Astrocyte (in vitro differentiated cells and primary cell): ENCODE results near the gene LAMTOR3. TPM values are rescaled to one million over a fixed set of nuclear protein-coding genes. Genes with fewer than 3 reads are reported as not detected.

Source experiments
- DNase-seq: peaks from one replicate; pipeline ENCODE4 v3.0.0-alpha.2; 2010; ENCODE audit warnings: low read depth
- FAIRE-seq: peaks from 2 replicates; lab custom pipeline; 2011; peaks lifted over from hg19 to GRCh38; lab: Jason Lieb, UNC
- H2AFZ ChIP-seq: 2 replicates; pipeline ENCODE4 v1.6.0; 2012; ENCODE audit warnings: low read depth, low read length, inconsistent platforms
- H3K27ac ChIP-seq: 2 replicates; pipeline ENCODE4 v1.5.1; 2011; ENCODE audit warnings: low read depth, low read length, inconsistent platforms
- H3K27me3 ChIP-seq: 2 replicates; pipeline ENCODE4 v1.6.0; 2011; ENCODE audit warnings: low read length, inconsistent platforms; ENCODE audit not compliant: insufficient read depth
- H3K36me3 ChIP-seq: 2 replicates; pipeline ENCODE4 v1.5.1; 2011; ENCODE audit warnings: low read length, inconsistent platforms; ENCODE audit not compliant: insufficient read depth
- H3K4me1 ChIP-seq: 2 replicates; pipeline ENCODE4 v1.5.1; 2011; ENCODE audit warnings: low read length, inconsistent platforms; ENCODE audit not compliant: insufficient read depth
- H3K4me2 ChIP-seq: 2 replicates; pipeline ENCODE4 v1.6.0; 2012; ENCODE audit warnings: low read length, inconsistent platforms
- H3K4me3 ChIP-seq: 2 replicates; pipeline ENCODE4 v1.5.1; 2011; ENCODE audit warnings: low read depth, mild to moderate bottlenecking, low read length, inconsistent platforms; ENCODE audit not compliant: insufficient read depth
- H3K79me2 ChIP-seq: 2 replicates; pipeline ENCODE4 v1.6.0; 2012; ENCODE audit warnings: mild to moderate bottlenecking, low read length, inconsistent platforms; ENCODE audit not compliant: insufficient read depth
- H3K9ac ChIP-seq: 2 replicates; pipeline ENCODE4 v1.6.0; 2012; ENCODE audit warnings: mild to moderate bottlenecking, low read length, inconsistent platforms
- H3K9me3 ChIP-seq: 2 replicates; pipeline ENCODE4 v1.5.1; 2012; ENCODE audit warnings: low read depth, mild to moderate bottlenecking, low read length, inconsistent platforms; ENCODE audit not compliant: insufficient read depth
- H4K20me1 ChIP-seq: 2 replicates; pipeline ENCODE4 v1.6.0; 2012; ENCODE audit warnings: low read length, inconsistent platforms; ENCODE audit not compliant: insufficient read depth
- H3K27ac Mint-ChIP-seq: one replicate; pipeline ENCODE4 v1.8.0; 2021; ENCODE audit warnings: mild to moderate bottlenecking, mixed read lengths; ENCODE audit not compliant: unreplicated experiment
- H3K27me3 Mint-ChIP-seq: one replicate; pipeline ENCODE4 v1.8.0; 2021; ENCODE audit warnings: low read depth, mixed read lengths; ENCODE audit not compliant: unreplicated experiment
- H3K36me3 Mint-ChIP-seq: one replicate; pipeline ENCODE4 v1.8.0; 2021; ENCODE audit warnings: low read depth, mixed read lengths; ENCODE audit not compliant: unreplicated experiment
- H3K4me1 Mint-ChIP-seq: one replicate; pipeline ENCODE4 v1.8.0; 2021; ENCODE audit warnings: low read depth, mixed read lengths; ENCODE audit not compliant: unreplicated experiment
- H3K4me3 Mint-ChIP-seq: one replicate; pipeline ENCODE4 v1.8.0; 2021; ENCODE audit warnings: mild to moderate bottlenecking, moderate library complexity, mixed read lengths; ENCODE audit not compliant: unreplicated experiment
- H3K9me3 Mint-ChIP-seq: one replicate; pipeline ENCODE4 v1.8.0; 2021; ENCODE audit warnings: mild to moderate bottlenecking, mixed read lengths; ENCODE audit not compliant: unreplicated experiment
- CTCF ChIP-seq: IDR thresholded peaks from 2 replicates; pipeline ENCODE4 v1.5.1; 2011; ENCODE audit warnings: low read depth, mild to moderate bottlenecking, inconsistent platforms, low read length, moderate library complexity; ENCODE audit not compliant: insufficient read depth
- EZH2 ChIP-seq: IDR thresholded peaks from 2 replicates; pipeline ENCODE4 v1.6.1; 2012; ENCODE audit warnings: mild to moderate bottlenecking, low read length, inconsistent platforms; ENCODE audit not compliant: insufficient read depth
- total RNA-seq: library from RNA; stranded (reverse); gene quantifications from 2 replicates; pipeline ENCODE4 v1.2.1, GENCODE V29; 2021

The LAMTOR3 gene
- total RNA-seq, 1 donor from 2014 or later = 53.9 TPM

GRCh38 chr4:99872570-99872969, 21.7 kb downstream of the LAMTOR3 start:
- Histone ChIP-seq H3K9me3 (no peaks in the 10 kb centered on the region), H3K79me2 (no peaks in the 10 kb centered on the region), H3K27ac (no peak overlapping the region), H3K36me3 (peaks cover 3% of the 10 kb centered on the region), H2AFZ (no peak overlapping the region), H3K4me1 (no peaks in the 10 kb centered on the region), H3K27me3 (no peaks in the 10 kb centered on the region), H3K4me3 (no peak overlapping the region), H3K4me2 (no peak overlapping the region), H3K9ac (no peak overlapping the region), H4K20me1 (no peaks in the 10 kb centered on the region)
- Mint-ChIP-seq H3K4me1 (peaks cover 5% of the 10 kb centered on the region), H3K27me3 (no peaks in the 10 kb centered on the region), H3K4me3 (no peak overlapping the region), H3K9me3 (no peaks in the 10 kb centered on the region), H3K36me3 (peaks cover 1% of the 10 kb centered on the region), H3K27ac (no peak overlapping the region)
- FAIRE-seq = no peak
- DNase-seq = no peak
- TF ChIP-seq CTCF (no peak), EZH2 (no peak)

GRCh38 chr4:99868126-99868596, 26.1 kb downstream of the LAMTOR3 start:
- Histone ChIP-seq H3K9ac (no peak overlapping the region), H3K9me3 (no peaks in the 10 kb centered on the region), H3K4me3 (no peak overlapping the region), H3K79me2 (no peaks in the 10 kb centered on the region), H3K4me2 (peak overlapping the region; percentile 34), H3K27me3 (no peaks in the 10 kb centered on the region), H3K36me3 (no peaks in the 10 kb centered on the region), H3K27ac (no peak overlapping the region), H2AFZ (peak overlapping the region; percentile 50), H4K20me1 (no peaks in the 10 kb centered on the region), H3K4me1 (no peaks in the 10 kb centered on the region)
- DNase-seq (peak; percentile 40), FAIRE-seq (peak; percentile 88)
- peak overlapping the region; percentile 20 for H3K27ac Mint-ChIP-seq
- no peaks in the 10 kb centered on the region for H3K27me3 Mint-ChIP-seq
- TF ChIP-seq EZH2 (no peak), CTCF (no peak)
- no peaks in the 10 kb centered on the region for H3K9me3 Mint-ChIP-seq
- H3K4me1 Mint-ChIP-seq = peaks cover 7% of the 10 kb centered on the region
- H3K36me3 Mint-ChIP-seq = no peaks in the 10 kb centered on the region
- H3K4me3 Mint-ChIP-seq = no peak overlapping the region

- H3K27ac ChIP-seq = no peak overlapping the region
- Mint-ChIP-seq H3K27ac (no peak overlapping the region), H3K4me3 (no peak overlapping the region), H3K27me3 (no peaks in the 10 kb centered on the region), H3K36me3 (no peaks in the 10 kb centered on the region), H3K9me3 (no peaks in the 10 kb centered on the region), H3K4me1 (peaks cover 7% of the 10 kb centered on the region)
- no peaks in the 10 kb centered on the region for H4K20me1 ChIP-seq
- no peak for TF ChIP-seq CTCF
- TF ChIP-seq EZH2 = no peak
- no peak overlapping the region for H3K4me2 ChIP-seq
- H3K4me3 ChIP-seq = no peak overlapping the region
- H2AFZ ChIP-seq = no peak overlapping the region
- no peak overlapping the region for H3K9ac ChIP-seq
- no peaks in the 10 kb centered on the region for H3K79me2 ChIP-seq
- no peaks in the 10 kb centered on the region for H3K4me1 ChIP-seq
- no peaks in the 10 kb centered on the region for H3K36me3 ChIP-seq
- H3K9me3 ChIP-seq = no peaks in the 10 kb centered on the region
- DNase-seq = peak; percentile 12
- H3K27me3 ChIP-seq = no peaks in the 10 kb centered on the region
- FAIRE-seq = no peak
These were observed 30.4 kb downstream of the LAMTOR3 start for GRCh38 chr4:99863804-99864203.
